GM23338 (cell line): ENCODE results near the gene APOL5. TPM values are rescaled to one million over a fixed set of nuclear protein-coding genes. Genes with fewer than 3 reads are reported as not detected.

Source experiments
- ATAC-seq: fragments of 200-7000 bp; cut with Tn5 transposase; 3 replicates; pipeline ENCODE4 v1.9.1; 2020
- DNase-seq: peaks from one replicate; pipeline ENCODE4 v3.0.0-alpha.2; 2015; ENCODE audit warnings: low spot score
- H2AFZ ChIP-seq: fragments of 200-600 bp; sonication (generic); 2 replicates; pipeline ENCODE4 v1.8.0; 2016; ENCODE audit warnings: antibody characterized with exemption, mild to moderate bottlenecking, moderate library complexity
- H3F3A ChIP-seq: fragments of 200-600 bp; sonication (generic); replicated peaks from 2 replicates; pipeline ENCODE4 v1.8.0; 2017; ENCODE audit warnings: antibody characterized with exemption, mixed run types, low read depth
- H3K27ac ChIP-seq: fragments of 200-600 bp; sonication (generic); 2 replicates; pipeline ENCODE4 v1.6.1; 2016; ENCODE audit warnings: low read depth
- H3K27me3 ChIP-seq: fragments of 200-600 bp; sonication (generic); 2 replicates; pipeline ENCODE4 v1.8.0; 2016; ENCODE audit warnings: mild to moderate bottlenecking, mixed run types, moderate library complexity; ENCODE audit not compliant: insufficient read depth
- H3K36me3 ChIP-seq: fragments of 200-600 bp; sonication (generic); 2 replicates; pipeline ENCODE4 v1.8.0; 2016; ENCODE audit warnings: mild to moderate bottlenecking; ENCODE audit not compliant: insufficient read depth
- H3K4me1 ChIP-seq: fragments of 200-600 bp; sonication (generic); 2 replicates; pipeline ENCODE4 v1.8.0; 2016; ENCODE audit warnings: mild to moderate bottlenecking, moderate library complexity; ENCODE audit not compliant: insufficient read depth
- H3K4me2 ChIP-seq: fragments of 200-600 bp; sonication (generic); 2 replicates; pipeline ENCODE4 v1.7.1; 2017; ENCODE audit warnings: mixed run types
- H3K4me3 ChIP-seq: fragments of 200-600 bp; sonication (generic); 2 replicates; pipeline ENCODE4 v1.6.1; 2016; ENCODE audit warnings: mixed run types
- H3K79me2 ChIP-seq: fragments of 200-600 bp; sonication (generic); replicated peaks from 2 replicates; pipeline ENCODE4 v1.8.0; 2017; ENCODE audit warnings: mild to moderate bottlenecking; ENCODE audit not compliant: insufficient read depth
- H3K9me2 ChIP-seq: fragments of 200-600 bp; sonication (generic); 2 replicates; pipeline ENCODE4 v1.8.0; 2017; ENCODE audit not compliant: insufficient read depth
- H4K20me1 ChIP-seq: fragments of 200-600 bp; sonication (generic); replicated peaks from 2 replicates; pipeline ENCODE4 v1.8.0; 2017; ENCODE audit warnings: mild to moderate bottlenecking; ENCODE audit not compliant: insufficient read depth
- H3K27ac Mint-ChIP-seq: 2 replicates; pipeline ENCODE4 v1.8.0; 2020; ENCODE audit warnings: inconsistent platforms, mild to moderate bottlenecking, moderate library complexity, mixed read lengths
- H3K27me3 Mint-ChIP-seq: 3 replicates; pipeline ENCODE4 v1.8.0; 2022; ENCODE audit warnings: low read depth, mild to moderate bottlenecking, moderate library complexity, mixed read lengths, inconsistent platforms; ENCODE audit not compliant: insufficient read depth, poor library complexity
- H3K36me3 Mint-ChIP-seq: 3 replicates; pipeline ENCODE4 v1.8.0; 2021; ENCODE audit warnings: low read depth, mild to moderate bottlenecking, inconsistent platforms, moderate library complexity, mixed read lengths
- H3K4me1 Mint-ChIP-seq: 3 replicates; pipeline ENCODE4 v1.8.0; 2020; ENCODE audit warnings: mild to moderate bottlenecking, inconsistent platforms, mixed read lengths
- H3K4me3 Mint-ChIP-seq: 3 replicates; pipeline ENCODE4 v1.8.0; 2021; ENCODE audit warnings: moderate library complexity, mild to moderate bottlenecking, inconsistent platforms, mixed read lengths
- H3K9me3 Mint-ChIP-seq: 3 replicates; pipeline ENCODE4 v1.8.0; 2020; ENCODE audit warnings: moderate library complexity, mild to moderate bottlenecking, inconsistent platforms, mixed read lengths
- CREB1 ChIP-seq: fragments of 250-450 bp; sonication (Bioruptor Pico); IDR thresholded peaks from 2 replicates; pipeline ENCODE4 v1.5.0; 2020; ENCODE audit warnings: low read depth, mild to moderate bottlenecking, moderate library complexity
- ETS1 ChIP-seq: IDR thresholded peaks from 2 replicates; pipeline ENCODE4 v1.6.1; 2016; ENCODE audit warnings: antibody characterized with exemption
- EZH2 ChIP-seq: fragments of 200-600 bp; sonication (generic); IDR thresholded peaks from one replicate; pipeline ENCODE4 v1.8.0; 2017; ENCODE audit warnings: antibody characterized with exemption, mild to moderate bottlenecking, low read depth; ENCODE audit not compliant: unreplicated experiment
- EZH2phosphoT487 ChIP-seq: fragments of 200-600 bp; sonication (generic); IDR thresholded peaks from one replicate; pipeline ENCODE4 v1.8.1; 2018; ENCODE audit warnings: antibody characterized with exemption; ENCODE audit not compliant: unreplicated experiment
- JUNB ChIP-seq: IDR thresholded peaks from one replicate; pipeline ENCODE4 v1.6.1; 2016; ENCODE audit warnings: antibody characterized with exemption; ENCODE audit not compliant: unreplicated experiment
- NANOG ChIP-seq: IDR thresholded peaks from 2 replicates; pipeline ENCODE4 v1.6.1; 2016; ENCODE audit warnings: antibody characterized with exemption, borderline replicate concordance
- POLR2AphosphoS5 ChIP-seq: IDR thresholded peaks from 2 replicates; pipeline ENCODE4 v1.6.1; 2016; ENCODE audit warnings: antibody characterized with exemption, low read depth
- STAT1 ChIP-seq: IDR thresholded peaks from one replicate; pipeline ENCODE4 v1.6.1; 2016; ENCODE audit warnings: antibody characterized with exemption; ENCODE audit not compliant: unreplicated experiment
- ZNF114 ChIP-seq: fragments of 250-450 bp; sonication (Bioruptor Pico); IDR thresholded peaks from 2 replicates; pipeline ENCODE4 v1.5.0; 2020; ENCODE audit warnings: mild to moderate bottlenecking, moderate library complexity
- ZNF331 ChIP-seq: fragments of 250-450 bp; sonication (Bioruptor Pico); IDR thresholded peaks from 2 replicates; pipeline ENCODE4 v1.5.0; 2020; ENCODE audit warnings: low read depth, mild to moderate bottlenecking, moderate library complexity
- ZNF462 ChIP-seq: fragments of 250-450 bp; sonication (Bioruptor Pico); IDR thresholded peaks from 2 replicates; pipeline ENCODE4 v1.5.0; 2020; ENCODE audit warnings: mild to moderate bottlenecking, moderate library complexity
- polyA plus RNA-seq: library from polyadenylated mRNA; unstranded; fragments of >200 nt; fragmentation: Nextera tagmentation; extraction: Ambion mirVana; gene quantifications from 2 replicates; pipeline ENCODE4 v1.2.1, GENCODE V29; 2016
- total RNA-seq: library from RNA; depleted of rRNA; stranded (reverse); fragments of >200 nt; shearing (Covaris generic); gene quantifications from 2 replicates; pipeline ENCODE4 v1.2.3, GENCODE V29; 2014
- TF ChIP-seq, protein P1 (sequence below), 2 experiments: fragments of 200-600 bp in 1 of 2; sonication (generic) in 1 of 2; conservative IDR thresholded peaks; 2 replicates each; pipeline versions ENCODE4 v1.5.1 to v1.6.1; 2016 to 2017; ENCODE audit warnings: antibody characterized with exemption in 2 of 2, low read depth in 2 of 2, mild to moderate bottlenecking in 2 of 2, moderate library complexity in 1 of 2
- TF ChIP-seq, protein P2 (sequence below): IDR thresholded peaks from one replicate; pipeline ENCODE4 v1.6.1; 2018; ENCODE audit warnings: antibody characterized with exemption; ENCODE audit not compliant: unreplicated experiment

Gene APOL5
- total and polyA plus RNA-seq, 2 experiments from 2014 or later, result not detected

DNA sequence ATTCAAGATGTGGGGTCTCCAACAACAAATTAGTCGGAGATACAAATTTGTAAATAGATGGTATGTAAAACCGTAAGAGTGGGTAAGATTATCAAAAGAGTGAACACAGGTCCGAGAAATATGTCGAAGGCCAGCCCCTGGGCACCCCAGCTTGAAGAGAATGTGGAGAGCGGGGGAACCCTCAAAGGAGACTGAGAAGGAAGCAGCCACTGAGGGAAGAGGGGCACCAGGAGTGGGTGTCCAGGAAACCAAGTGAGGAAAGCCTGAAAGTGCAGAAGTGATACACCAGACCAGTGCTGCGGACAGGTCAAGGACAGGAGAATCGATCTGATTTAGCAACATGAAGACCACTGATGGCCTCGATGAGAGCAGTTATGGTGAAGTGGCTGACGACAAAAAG is 14.4 kb downstream of the APOL5 start:
- ATAC-seq (no peak), DNase-seq (no peak)
- Histone ChIP-seq H3K9me2 (no peaks in the 10 kb centered on the region), H3K27ac (no peak overlapping the region), H3K79me2 (no peaks in the 10 kb centered on the region), H3K27me3 (no peaks in the 10 kb centered on the region), H3K4me3 (no peak overlapping the region), H3K4me2 (no peak overlapping the region), H3K4me1 (no peaks in the 10 kb centered on the region), H3F3A (no peaks in the 10 kb centered on the region), H3K36me3 (no peaks in the 10 kb centered on the region), H4K20me1 (no peaks in the 10 kb centered on the region), H2AFZ (no peak overlapping the region)
- peaks cover 18% of the 10 kb centered on the region for H3K36me3 Mint-ChIP-seq
- no peak overlapping the region for H3K27ac Mint-ChIP-seq
- peaks cover 8% of the 10 kb centered on the region; the same call in 1 of the 3 replicates for H3K4me1 Mint-ChIP-seq
- TF ChIP-seq ZNF114 (CRISPR knock-in tag) (no peak), ZNF462 (CRISPR knock-in tag) (no peak), EZH2phosphoT487 (no peak), CREB1 (CRISPR knock-in tag) (no peak), ZNF331 (CRISPR knock-in tag) (no peak), EZH2 (no peak), STAT1 (no peak), POLR2AphosphoS5 (no peak), JUNB (no peak), ETS1 (no peak), NANOG (no peak)
- TF ChIP-seq, protein P1, sequence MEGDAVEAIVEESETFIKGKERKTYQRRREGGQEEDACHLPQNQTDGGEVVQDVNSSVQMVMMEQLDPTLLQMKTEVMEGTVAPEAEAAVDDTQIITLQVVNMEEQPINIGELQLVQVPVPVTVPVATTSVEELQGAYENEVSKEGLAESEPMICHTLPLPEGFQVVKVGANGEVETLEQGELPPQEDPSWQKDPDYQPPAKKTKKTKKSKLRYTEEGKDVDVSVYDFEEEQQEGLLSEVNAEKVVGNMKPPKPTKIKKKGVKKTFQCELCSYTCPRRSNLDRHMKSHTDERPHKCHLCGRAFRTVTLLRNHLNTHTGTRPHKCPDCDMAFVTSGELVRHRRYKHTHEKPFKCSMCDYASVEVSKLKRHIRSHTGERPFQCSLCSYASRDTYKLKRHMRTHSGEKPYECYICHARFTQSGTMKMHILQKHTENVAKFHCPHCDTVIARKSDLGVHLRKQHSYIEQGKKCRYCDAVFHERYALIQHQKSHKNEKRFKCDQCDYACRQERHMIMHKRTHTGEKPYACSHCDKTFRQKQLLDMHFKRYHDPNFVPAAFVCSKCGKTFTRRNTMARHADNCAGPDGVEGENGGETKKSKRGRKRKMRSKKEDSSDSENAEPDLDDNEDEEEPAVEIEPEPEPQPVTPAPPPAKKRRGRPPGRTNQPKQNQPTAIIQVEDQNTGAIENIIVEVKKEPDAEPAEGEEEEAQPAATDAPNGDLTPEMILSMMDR (conservative IDR thresholded peaks at IDR 0.05; ENCODE audit: low read depth in 2 of 2), result no peak
- TF ChIP-seq, protein P2, sequence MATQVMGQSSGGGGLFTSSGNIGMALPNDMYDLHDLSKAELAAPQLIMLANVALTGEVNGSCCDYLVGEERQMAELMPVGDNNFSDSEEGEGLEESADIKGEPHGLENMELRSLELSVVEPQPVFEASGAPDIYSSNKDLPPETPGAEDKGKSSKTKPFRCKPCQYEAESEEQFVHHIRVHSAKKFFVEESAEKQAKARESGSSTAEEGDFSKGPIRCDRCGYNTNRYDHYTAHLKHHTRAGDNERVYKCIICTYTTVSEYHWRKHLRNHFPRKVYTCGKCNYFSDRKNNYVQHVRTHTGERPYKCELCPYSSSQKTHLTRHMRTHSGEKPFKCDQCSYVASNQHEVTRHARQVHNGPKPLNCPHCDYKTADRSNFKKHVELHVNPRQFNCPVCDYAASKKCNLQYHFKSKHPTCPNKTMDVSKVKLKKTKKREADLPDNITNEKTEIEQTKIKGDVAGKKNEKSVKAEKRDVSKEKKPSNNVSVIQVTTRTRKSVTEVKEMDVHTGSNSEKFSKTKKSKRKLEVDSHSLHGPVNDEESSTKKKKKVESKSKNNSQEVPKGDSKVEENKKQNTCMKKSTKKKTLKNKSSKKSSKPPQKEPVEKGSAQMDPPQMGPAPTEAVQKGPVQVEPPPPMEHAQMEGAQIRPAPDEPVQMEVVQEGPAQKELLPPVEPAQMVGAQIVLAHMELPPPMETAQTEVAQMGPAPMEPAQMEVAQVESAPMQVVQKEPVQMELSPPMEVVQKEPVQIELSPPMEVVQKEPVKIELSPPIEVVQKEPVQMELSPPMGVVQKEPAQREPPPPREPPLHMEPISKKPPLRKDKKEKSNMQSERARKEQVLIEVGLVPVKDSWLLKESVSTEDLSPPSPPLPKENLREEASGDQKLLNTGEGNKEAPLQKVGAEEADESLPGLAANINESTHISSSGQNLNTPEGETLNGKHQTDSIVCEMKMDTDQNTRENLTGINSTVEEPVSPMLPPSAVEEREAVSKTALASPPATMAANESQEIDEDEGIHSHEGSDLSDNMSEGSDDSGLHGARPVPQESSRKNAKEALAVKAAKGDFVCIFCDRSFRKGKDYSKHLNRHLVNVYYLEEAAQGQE, result no peak
- H3K9me3 Mint-ChIP-seq, result peaks cover 7% of the 10 kb centered on the region; the same call in 1 of the 3 replicates
- H3K4me3 Mint-ChIP-seq, result no peak overlapping the region
- H3K27me3 Mint-ChIP-seq, result peaks cover 4% of the 10 kb centered on the region
